Measurements from ENCODE around the gene BSG. TPM values are rescaled to one million over a fixed set of nuclear protein-coding genes. Genes with fewer than 3 reads are reported as not detected.

The BSG gene
- total RNA-seq, 8 experiments from 2014 or later = 219 to 1,638 (median 407) TPM

GRCh38 chr19:547117-547516 is 25.3 kb upstream of the BSG start:
- H3K4me1 ChIP-seq (replicated peaks in 1 of 2) = peaks cover 0 to 4% of the 10 kb centered on the region in 2 donors
- in situ Hi-C loops (cut with MboI; ENCODE audit: low pct_unique_long_range_greater_than_20kb in 2 of 9, low sequenced_read_pairs in 9 of 9, unreplicated experiment in 9 of 9) = no loop called here
- peak in 1 of 8 experiments; percentile 12 for ATAC-seq (replicated peaks in 6 of 8)
- H3K27ac ChIP-seq = no peak overlapping the region
- H3K4me3 ChIP-seq = no peak overlapping the region
- WGBS, 10 experiments = 74 to 93% (median 93%) methylated on average over 3 to 7 of the region's 15 CpGs; no CpG with 5 or more reads in 7 of the 10 experiments

- no peak overlapping the region for H3K27ac ChIP-seq
- peak in 2 of 8 experiments; percentile 5 to 8 for ATAC-seq (replicated peaks in 6 of 8)
- 40 to 100% (median 78%) methylated on average over 1 to 9 of the region's 26 CpGs; no CpG with 5 or more reads in 3 of the 10 experiments for WGBS, 10 experiments
- H3K4me3 ChIP-seq = no peak overlapping the region
- peaks cover 0 to 4% of the 10 kb centered on the region in 2 donors for H3K4me1 ChIP-seq (replicated peaks in 1 of 2)
- in situ Hi-C loops (cut with MboI; ENCODE audit: low pct_unique_long_range_greater_than_20kb in 2 of 9, low sequenced_read_pairs in 9 of 9, unreplicated experiment in 9 of 9) = no loop called here
These were observed 24.3 kb upstream of the BSG start for GRCh38 chr19:547836-548720.

GRCh38 chr19:548886-549830 is 23.2 kb upstream of the BSG start:
- WGBS, 10 experiments = no CpG with 5 or more reads among the region's 52 CpGs

GRCh38 chr19:554817-555216 is 17.6 kb upstream of the BSG start:
- in situ Hi-C loops (cut with MboI; ENCODE audit: low pct_unique_long_range_greater_than_20kb in 2 of 9, low sequenced_read_pairs in 9 of 9, unreplicated experiment in 9 of 9) = no loop called here
- Histone ChIP-seq H3K4me1 (replicated peaks in 1 of 2) (peaks cover 4 to 11% of the 10 kb centered on the region in 2 donors), H3K4me3 (no peak overlapping the region), H3K27ac (no peak overlapping the region)
- 64 to 100% (median 81%) methylated on average over 1 to 19 of the region's 20 CpGs; no CpG with 5 or more reads in 1 of the 10 experiments for WGBS, 10 experiments
- no peak for ATAC-seq (replicated peaks in 6 of 8)

More at GRCh38 chr19:548886-549830, 23.2 kb upstream of the BSG start:
- in situ Hi-C loops (cut with MboI; ENCODE audit: low pct_unique_long_range_greater_than_20kb in 2 of 9, low sequenced_read_pairs in 9 of 9, unreplicated experiment in 9 of 9) = no loop called here
- Histone ChIP-seq H3K27ac (no peak overlapping the region), H3K4me3 (no peak overlapping the region), H3K4me1 (replicated peaks in 1 of 2) (peaks cover 0 to 4% of the 10 kb centered on the region in 2 donors)
- ATAC-seq (replicated peaks in 6 of 8) = peak in 2 of 8 experiments; percentile 8

GRCh38 chr19:555474-555808 is 17.0 kb upstream of the BSG start:
- H3K4me1 ChIP-seq (replicated peaks in 1 of 2) = peaks cover 4 to 11% of the 10 kb centered on the region in 2 donors
- ATAC-seq (replicated peaks in 6 of 8) = no peak
- 96 to 100% (median 100%) methylated on average over 1 to 4 of the region's 14 CpGs; no CpG with 5 or more reads in 7 of the 10 experiments for WGBS, 10 experiments
- H3K4me3 ChIP-seq = no peak overlapping the region
- in situ Hi-C loops (cut with MboI; ENCODE audit: low pct_unique_long_range_greater_than_20kb in 2 of 9, low sequenced_read_pairs in 9 of 9, unreplicated experiment in 9 of 9) = no loop called here
- H3K27ac ChIP-seq = no peak overlapping the region

- peak in 4 of 8 experiments; percentile 9 to 16 (median 12) for ATAC-seq (replicated peaks in 6 of 8)
- 70 to 100% (median 88%) methylated on average over 1 to 16 of the region's 31 CpGs; no CpG with 5 or more reads in 2 of the 10 experiments for WGBS, 10 experiments
- Histone ChIP-seq H3K27ac (no peak overlapping the region), H3K4me3 (no peak overlapping the region), H3K4me1 (replicated peaks in 1 of 2) (peaks cover 4 to 7% of the 10 kb centered on the region in 2 donors)
- in situ Hi-C loops (cut with MboI; ENCODE audit: low pct_unique_long_range_greater_than_20kb in 2 of 9, low sequenced_read_pairs in 9 of 9, unreplicated experiment in 9 of 9) = no loop called here
These were observed 15.6 kb upstream of the BSG start for GRCh38 chr19:556611-557382.

- in situ Hi-C loops (cut with MboI; ENCODE audit: low pct_unique_long_range_greater_than_20kb in 2 of 9, low sequenced_read_pairs in 9 of 9, unreplicated experiment in 9 of 9) = no loop called here
- Histone ChIP-seq H3K4me1 (replicated peaks in 1 of 2) (peaks cover 4 to 7% of the 10 kb centered on the region in 2 donors), H3K4me3 (no peak overlapping the region), H3K27ac (no peak overlapping the region)
- 73% methylated on average over 5 of the region's 21 CpGs; no CpG with 5 or more reads in 9 of the 10 experiments for WGBS, 10 experiments
- peak in 6 of 8 experiments; percentile 10 to 46 (median 24) for ATAC-seq (replicated peaks in 6 of 8)
These were observed 13.5 kb upstream of the BSG start for GRCh38 chr19:558770-559439.

GRCh38 chr19:560121-560520 is 12.3 kb upstream of the BSG start:
- in situ Hi-C loops (cut with MboI; ENCODE audit: low pct_unique_long_range_greater_than_20kb in 2 of 9, low sequenced_read_pairs in 9 of 9, unreplicated experiment in 9 of 9) = no loop called here
- no peak for ATAC-seq (replicated peaks in 6 of 8)

GRCh38 chr19:566403-566802 is 6.0 kb upstream of the BSG start:
- H3K27ac ChIP-seq = no peak overlapping the region
- WGBS, 10 experiments = 39 to 90% (median 81%) methylated on average over 4 to 18 of the region's 19 CpGs; no CpG with 5 or more reads in 5 of the 10 experiments
- peak in 1 of 8 experiments; percentile 52 for ATAC-seq (replicated peaks in 6 of 8)
- no peak overlapping the region for H3K4me3 ChIP-seq
- in situ Hi-C loops (cut with MboI; ENCODE audit: low pct_unique_long_range_greater_than_20kb in 2 of 9, low sequenced_read_pairs in 9 of 9, unreplicated experiment in 9 of 9) = no loop called here
- peaks cover 0 to 1% of the 10 kb centered on the region in 2 donors for H3K4me1 ChIP-seq (replicated peaks in 1 of 2)

More at GRCh38 chr19:560121-560520, 12.3 kb upstream of the BSG start:
- no peak overlapping the region for H3K27ac ChIP-seq
- peaks cover 4 to 7% of the 10 kb centered on the region in 2 donors for H3K4me1 ChIP-seq (replicated peaks in 1 of 2)
- 53 to 95% (median 80%) methylated on average over 2 to 5 of the region's 12 CpGs; no CpG with 5 or more reads in 5 of the 10 experiments for WGBS, 10 experiments
- H3K4me3 ChIP-seq = no peak overlapping the region

GRCh38 chr19:566844-567243 is 5.6 kb upstream of the BSG start:
- 50 to 100% (median 87%) methylated on average over 1 to 13 of the region's 16 CpGs; no CpG with 5 or more reads in 6 of the 10 experiments for WGBS, 10 experiments
- Histone ChIP-seq H3K4me1 (replicated peaks in 1 of 2) (peaks cover 0 to 4% of the 10 kb centered on the region in 2 donors), H3K4me3 (no peak overlapping the region), H3K27ac (no peak overlapping the region)
- no peak for ATAC-seq (replicated peaks in 6 of 8)
- in situ Hi-C loops (cut with MboI; ENCODE audit: low pct_unique_long_range_greater_than_20kb in 2 of 9, low sequenced_read_pairs in 9 of 9, unreplicated experiment in 9 of 9) = no loop called here

- 57 to 100% (median 90%) methylated on average over 1 to 10 of the region's 22 CpGs; no CpG with 5 or more reads in 2 of the 10 experiments for WGBS, 10 experiments
- Histone ChIP-seq H3K4me3 (no peak overlapping the region), H3K27ac (no peak overlapping the region), H3K4me1 (replicated peaks in 1 of 2) (peaks cover 0 to 4% of the 10 kb centered on the region in 2 donors)
- no peak for ATAC-seq (replicated peaks in 6 of 8)
- in situ Hi-C loops (cut with MboI; ENCODE audit: low pct_unique_long_range_greater_than_20kb in 2 of 9, low sequenced_read_pairs in 9 of 9, unreplicated experiment in 9 of 9) = no loop called here
These were observed 5.0 kb upstream of the BSG start for GRCh38 chr19:567296-567900.

Measured in motor neuron (in vitro differentiated cells).